Measurements from ENCODE around the gene ZFPM1.

The ZFPM1 gene

GRCh38 chr16:88502776-88503280, 49.7 kb downstream of the ZFPM1 start:
- no peak for ATAC-seq

DNA sequence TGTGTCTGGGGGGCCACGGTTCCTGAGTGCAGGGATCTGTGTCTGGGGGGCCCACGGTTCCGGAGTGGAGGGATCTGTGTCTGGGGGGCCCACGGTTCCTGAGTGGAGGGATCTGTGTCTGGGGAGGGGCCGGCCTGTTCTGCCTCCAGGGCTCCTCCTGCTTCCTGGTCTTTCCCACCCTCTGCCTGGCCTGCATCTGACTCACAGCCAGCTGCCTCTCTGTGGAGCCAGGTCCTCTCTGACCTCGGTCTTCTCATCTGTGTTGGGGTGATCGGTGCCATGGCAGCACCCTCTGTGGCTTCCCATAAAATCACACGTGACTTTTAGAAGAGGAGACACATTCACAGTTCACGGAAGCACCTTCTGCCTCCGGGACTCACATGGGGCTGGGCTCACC, 50.3 kb downstream of the ZFPM1 start:
- peak in 1 of 2 donors; percentile 70 for ATAC-seq

GRCh38 chr16:88503771-88504488, 50.9 kb downstream of the ZFPM1 start:
- ATAC-seq, result no peak

DNA sequence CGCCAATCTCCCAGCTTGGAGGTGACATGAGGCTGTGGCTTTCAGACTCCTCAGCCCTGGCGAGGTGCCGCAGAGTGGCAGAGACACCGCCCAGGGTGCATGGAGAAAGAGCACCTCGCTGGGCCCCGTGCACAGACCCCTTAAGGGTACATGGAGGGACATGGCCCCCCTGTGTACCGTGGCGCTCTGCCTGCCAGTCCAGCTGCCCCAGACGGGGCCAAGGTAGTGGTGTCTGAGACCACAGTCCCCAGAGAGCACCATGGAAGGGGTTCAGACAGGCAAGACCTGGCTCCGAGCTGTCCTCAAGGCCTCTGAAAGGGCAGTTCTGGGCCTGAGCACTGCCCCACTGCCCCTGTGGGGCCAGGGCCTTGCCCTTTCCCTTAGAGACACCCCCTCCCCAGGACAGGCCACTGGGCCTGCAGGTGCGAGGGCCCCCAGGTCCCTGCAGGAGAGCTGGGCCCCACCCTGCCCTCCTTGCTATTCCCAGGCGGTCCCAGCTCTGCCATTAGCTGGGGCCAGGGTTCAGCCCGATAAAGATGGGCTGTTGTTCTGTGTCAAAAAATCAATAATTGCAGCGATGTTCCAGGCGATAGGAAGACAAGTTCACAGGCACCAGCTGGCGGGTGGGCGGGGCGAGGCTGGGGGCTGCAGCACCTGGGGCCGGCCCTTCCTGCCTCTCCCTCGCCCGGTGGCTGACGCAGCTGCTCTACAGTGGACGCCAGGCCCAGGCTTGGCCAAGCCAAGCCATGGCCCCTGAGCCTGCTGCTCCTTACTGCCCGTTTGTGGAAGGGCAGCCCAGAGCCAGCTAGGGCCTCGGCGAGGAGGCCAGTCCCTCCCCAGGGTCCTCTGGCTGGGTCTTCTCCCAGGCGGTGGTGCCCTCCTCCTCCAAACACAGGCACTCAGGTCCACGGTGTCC, 51.7 kb downstream of the ZFPM1 start:
- no peak for ATAC-seq

GRCh38 chr16:88505405-88506082, 52.5 kb downstream of the ZFPM1 start:
- ATAC-seq, result peak; percentile 5 to 58

GRCh38 chr16:88506723-88507122, 53.6 kb downstream of the ZFPM1 start:
- no peak for ATAC-seq

DNA sequence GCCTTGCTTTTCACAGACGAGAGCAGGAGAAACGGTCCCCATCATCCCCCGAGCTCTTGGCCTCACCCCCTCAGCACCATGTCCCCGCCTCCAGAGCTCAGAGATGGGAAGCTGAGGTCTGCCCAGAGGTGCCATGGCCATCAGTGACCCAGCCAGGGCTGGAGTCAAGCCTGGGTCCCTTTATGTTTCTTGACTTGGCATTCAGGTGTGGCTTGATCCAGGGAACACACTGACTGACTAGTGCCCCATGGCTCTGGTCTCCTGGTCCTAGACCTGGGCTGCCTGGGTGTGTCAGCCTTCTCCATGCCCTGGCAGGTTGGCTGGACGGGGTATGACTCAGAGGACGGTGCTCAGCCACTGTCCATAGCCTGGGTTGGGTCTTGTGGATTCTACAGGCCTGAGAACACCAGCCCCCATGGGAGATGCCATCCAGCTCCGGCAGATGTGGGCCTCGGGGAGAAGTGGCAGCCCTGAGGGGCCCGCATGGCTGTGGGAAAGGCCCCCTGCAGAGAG, 54.2 kb downstream of the ZFPM1 start:
- no peak for ATAC-seq

DNA sequence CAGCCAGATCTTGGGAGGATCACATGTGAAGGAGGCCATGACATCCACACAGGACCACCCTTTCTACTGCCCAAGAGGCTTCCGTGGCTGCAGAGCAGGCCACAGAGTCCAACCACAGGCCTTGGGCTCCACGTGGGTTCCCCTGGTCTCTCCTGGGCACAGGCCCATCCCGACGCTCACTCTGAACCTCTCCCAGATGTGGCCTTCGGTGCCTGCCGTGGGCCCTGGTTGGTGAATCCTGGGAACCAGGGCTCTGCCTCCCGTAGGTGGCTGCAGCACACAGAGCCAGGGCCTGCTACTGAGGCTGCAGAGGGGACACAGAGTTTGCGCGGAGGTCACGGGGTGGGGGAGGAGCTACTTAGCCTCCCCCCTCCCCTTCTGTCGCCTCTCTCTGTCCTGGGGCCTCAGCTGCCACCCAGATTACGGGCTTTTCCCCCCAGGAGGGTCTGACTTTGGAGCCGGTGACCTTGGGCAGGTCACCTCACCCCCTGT, 55.3 kb downstream of the ZFPM1 start:
- no peak for ATAC-seq

DNA sequence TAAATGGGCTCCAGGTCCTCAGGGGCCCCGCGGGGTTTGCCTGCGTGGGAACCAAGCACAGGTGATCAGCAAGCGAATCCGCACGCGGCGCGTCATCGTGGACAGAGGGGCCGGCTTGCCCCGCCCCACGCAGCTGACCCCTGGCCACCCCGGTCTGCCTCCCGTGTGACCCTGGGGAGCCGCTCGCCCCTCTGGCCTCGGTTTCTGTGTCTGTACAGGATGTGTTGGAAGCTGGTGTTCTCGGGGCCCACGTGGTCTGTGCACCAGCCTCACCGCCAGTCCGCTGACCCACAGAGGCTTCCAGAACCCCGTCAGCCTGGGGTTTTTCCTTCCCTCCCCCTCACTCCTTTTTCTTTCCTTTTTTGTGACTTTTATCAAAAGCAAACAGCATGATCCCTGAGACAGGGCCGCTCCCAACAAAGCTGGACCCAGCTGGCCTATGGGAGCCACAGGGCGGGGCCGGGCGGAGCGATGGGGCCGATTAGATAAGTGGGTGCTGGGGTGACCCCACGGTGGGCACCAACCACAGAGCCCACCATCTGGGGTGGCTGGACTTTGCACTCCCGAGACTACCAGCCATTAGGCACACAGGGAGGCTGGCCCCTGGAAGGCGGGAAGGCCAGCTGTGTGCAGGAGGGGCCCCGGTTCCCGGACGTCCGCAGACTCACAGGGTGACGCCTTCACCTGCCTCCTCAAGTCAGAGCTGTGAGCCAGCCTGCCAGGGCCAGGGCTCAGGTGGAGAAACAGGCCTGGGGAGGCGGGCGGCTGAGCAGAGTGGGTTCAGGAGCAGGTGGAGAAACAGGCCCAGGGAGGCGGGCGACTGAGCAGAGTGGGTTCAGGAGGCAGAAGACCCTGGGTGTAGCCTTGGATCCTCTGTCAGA, 56.0 kb downstream of the ZFPM1 start:
- no peak for ATAC-seq

DNA sequence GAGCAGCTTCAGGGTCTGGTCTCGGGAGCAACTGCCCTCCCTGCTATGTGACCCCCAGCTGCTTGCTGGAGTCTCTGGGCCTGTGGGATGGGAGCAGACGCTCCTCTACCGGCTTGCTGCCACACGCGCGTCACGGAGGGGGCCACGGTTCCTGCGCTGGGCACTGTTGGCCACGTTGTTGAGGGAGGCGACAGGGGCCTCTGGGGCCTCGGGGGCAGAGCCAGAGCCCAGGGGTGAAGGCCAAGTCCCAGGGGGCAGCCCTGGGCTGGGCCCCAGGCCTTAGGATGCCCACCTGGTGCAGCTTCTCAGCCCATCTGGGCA, 56.6 kb downstream of the ZFPM1 start:
- ATAC-seq, result no peak

- no peak for ATAC-seq
Observed at GRCh38 chr16:88510091-88510994, 57.3 kb downstream of the ZFPM1 start.

DNA sequence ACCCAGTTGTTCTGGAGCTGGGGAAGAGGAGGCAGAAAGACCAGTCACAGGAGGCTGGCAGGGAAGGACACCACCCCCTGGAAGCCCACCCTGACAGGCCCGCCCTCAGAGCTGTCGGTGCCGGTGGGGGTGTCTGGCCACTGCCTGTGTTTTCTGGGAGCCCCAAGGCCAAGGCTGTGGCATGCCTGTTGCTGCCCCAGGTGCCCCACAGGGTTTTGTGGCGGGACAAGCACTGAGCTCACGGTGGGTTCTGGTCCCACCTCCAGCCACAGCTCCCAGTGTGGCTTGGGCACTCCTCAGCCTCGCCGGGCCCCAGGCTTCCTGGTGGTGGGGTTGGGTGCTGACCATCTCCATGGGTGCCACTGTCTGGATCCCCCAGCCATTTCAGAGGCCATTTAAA, 58.0 kb downstream of the ZFPM1 start:
- ATAC-seq, result no peak

DNA sequence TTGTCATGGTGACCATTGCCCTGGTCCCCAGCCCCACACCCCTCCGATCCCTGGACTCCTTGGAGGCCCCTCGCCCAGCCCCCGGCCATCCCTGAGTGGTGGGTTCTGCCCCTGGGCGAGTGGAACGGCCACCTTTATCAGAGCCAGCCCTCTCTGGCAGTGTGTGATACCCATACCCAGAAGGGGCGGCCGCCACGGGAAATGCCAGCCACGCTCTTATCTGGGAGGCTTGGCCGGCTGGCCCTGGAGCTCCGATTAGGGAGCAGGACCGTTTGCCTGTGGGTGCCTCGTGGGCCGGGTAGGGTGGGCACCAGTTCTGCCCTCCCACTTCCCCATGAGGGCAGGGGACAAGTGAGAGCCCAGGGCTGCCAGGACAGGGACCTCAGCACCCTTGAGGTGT, 58.8 kb downstream of the ZFPM1 start:
- ATAC-seq, result peak in 1 of 2 donors; percentile 17

GRCh38 chr16:88512728-88513696, 59.9 kb downstream of the ZFPM1 start:
- no peak for ATAC-seq

DNA sequence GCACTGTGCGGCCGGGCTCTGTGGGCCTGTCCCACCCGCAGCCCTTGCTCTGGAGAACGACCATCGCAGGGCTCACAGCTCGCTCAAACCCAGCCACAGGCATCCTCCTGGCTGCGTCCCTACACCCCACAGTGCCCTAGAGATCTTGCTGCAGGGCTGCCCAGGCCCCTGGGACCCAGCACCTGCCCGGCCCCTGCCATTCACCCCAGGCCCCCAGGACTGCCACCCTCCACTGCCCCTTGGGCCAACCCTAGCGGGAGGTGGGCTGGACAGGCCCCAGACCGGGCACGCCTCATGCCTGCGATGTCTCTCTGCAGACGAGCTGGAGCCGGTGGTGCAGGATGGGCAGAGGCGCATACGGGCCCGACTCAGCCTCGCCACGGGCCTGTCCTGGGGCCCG, 61.0 kb downstream of the ZFPM1 start:
- no peak for ATAC-seq

DNA sequence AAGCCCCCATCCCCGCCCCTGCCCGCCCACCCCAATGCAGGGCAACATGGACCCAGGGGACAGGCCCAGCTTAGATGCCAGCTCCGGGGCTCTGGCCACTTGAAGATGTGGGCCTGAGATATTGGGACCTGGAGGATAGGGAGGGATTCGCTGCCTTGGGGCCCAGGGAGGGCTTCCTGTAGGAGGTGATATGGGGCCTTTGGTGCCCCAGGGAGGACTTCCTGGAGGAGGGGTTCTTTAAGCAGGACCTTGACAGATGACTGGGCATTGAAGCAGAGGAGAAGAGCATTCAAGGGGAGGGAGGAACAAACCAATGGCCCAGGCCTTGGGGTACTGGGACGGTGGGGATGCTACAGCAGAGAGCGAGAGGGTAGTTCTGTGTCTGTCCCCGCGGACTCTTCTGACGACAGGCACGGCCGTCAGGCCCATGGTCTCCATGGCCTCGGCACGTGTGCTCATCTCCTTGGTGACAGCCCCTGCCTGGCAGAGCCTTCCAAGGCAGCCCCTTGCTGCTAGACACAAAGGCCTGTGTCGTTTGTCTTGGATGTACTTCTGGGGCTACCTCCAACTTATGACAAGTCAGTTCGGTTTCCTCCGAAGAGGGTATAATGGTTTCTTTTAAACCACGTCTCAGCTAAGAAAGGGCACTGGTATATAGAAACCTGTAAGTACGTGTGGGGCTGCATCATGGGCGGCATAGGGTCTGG, 61.6 kb downstream of the ZFPM1 start:
- ATAC-seq, result no peak

GRCh38 chr16:88515371-88515770, 62.3 kb downstream of the ZFPM1 start:
- no peak for ATAC-seq

GRCh38 chr16:88515925-88516594, 63.0 kb downstream of the ZFPM1 start:
- ATAC-seq, result no peak

Data from activated CD4-positive, CD25-positive, alpha-beta regulatory T cell treated with anti-CD3 and anti-CD28 coated beads, Interleukin-2, amount 50 U/mL, for 24 hours (primary cell).